ENCODE measurements around the gene TNFRSF25.
"Not testable (repeated sequence)": the region's sequence is repeated elsewhere in the genome, so short reads cannot be mapped to it uniquely, and the experiment has no call there.

Gene TNFRSF25

DNA sequence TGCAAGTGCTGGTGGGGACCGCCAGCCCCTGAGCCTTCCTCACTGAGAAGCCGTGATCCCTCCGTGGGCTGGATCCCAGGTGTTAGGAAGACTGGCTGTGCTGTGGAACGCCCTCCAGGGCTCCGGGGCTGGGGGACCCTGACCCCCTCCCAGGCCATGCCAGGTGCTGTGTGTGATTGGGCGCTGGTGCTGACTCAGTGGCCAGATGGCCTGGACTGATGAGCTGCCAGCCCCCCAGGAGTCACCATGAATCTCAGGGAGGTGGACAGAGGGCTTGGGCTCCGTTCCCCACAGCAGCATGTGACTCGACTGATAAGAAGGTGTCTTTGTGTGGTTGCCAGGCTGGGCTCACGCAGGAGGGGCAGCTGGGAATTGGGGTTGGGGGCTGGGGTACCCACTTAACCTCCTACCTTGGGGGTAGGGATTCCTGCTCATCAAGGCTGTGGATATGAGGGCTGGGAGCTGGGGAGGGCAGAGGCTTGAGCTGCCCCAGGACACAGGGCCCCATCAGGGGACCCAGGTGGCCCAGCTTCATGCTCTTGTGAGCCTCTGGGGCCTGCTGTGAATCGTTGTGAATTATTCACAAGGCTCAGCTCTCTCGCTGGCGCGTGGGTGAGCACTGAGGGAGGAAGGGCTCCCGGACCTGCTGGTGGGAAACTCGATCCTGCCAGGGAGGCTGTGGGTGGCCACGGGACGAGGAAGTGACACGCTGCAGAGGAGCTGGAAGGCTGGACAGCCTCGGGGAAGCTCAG, 36.1 kb downstream of the TNFRSF25 start:
- not testable (repeated sequence) for DNase-seq

GRCh38 chr1:6428453-6428852, 37.5 kb downstream of the TNFRSF25 start:
- not testable (repeated sequence) for DNase-seq

DNA sequence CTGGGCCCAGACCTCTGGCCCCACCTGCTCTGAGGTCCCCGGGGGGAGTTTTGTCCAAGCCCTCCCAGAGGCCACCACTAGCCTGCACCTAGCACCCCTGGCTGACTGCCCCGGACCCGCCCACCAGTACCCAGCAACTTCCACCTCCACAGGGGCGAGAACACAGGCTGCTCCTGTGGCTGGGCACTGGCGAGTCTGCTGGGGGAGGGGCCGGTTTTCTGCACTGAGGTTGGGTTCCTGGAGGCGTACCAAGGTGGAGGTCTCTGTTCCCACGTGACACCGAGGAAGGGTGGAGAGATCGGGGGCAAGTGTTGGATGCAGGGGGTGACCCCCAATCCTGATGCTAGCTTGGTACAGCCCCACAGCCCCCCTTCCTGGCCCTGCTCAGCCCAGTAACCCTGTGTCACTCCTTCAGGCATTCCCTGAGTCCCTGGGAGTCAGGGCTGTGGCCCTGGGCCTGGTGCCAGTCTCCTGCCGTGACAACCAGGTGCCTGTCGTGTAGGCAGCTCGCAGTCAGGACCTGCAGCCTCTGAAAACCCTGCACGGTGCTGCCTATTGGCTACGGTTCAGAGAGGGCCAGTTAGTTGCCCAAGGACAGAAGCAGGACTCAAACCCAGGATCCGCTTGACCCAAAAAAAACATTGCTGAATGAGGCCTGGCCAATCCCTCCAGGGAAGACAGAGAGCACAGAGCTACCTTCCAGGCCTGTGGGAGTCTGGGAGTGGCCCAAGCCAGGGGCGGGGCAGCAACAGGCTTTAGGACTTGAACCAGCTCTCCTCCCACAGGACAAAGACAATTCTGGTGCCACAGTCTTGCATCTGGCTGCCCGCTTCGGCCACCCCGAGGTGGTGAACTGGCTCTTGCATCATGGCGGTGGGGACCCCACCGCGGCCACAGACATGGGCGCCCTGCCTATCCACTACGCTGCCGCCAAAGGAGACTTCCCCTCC, 38.3 kb downstream of the TNFRSF25 start:
- DNase-seq: no peak

- DNase-seq: no peak
Observed at GRCh38 chr1:6426972-6427350, 39.0 kb downstream of the TNFRSF25 start.

DNA sequence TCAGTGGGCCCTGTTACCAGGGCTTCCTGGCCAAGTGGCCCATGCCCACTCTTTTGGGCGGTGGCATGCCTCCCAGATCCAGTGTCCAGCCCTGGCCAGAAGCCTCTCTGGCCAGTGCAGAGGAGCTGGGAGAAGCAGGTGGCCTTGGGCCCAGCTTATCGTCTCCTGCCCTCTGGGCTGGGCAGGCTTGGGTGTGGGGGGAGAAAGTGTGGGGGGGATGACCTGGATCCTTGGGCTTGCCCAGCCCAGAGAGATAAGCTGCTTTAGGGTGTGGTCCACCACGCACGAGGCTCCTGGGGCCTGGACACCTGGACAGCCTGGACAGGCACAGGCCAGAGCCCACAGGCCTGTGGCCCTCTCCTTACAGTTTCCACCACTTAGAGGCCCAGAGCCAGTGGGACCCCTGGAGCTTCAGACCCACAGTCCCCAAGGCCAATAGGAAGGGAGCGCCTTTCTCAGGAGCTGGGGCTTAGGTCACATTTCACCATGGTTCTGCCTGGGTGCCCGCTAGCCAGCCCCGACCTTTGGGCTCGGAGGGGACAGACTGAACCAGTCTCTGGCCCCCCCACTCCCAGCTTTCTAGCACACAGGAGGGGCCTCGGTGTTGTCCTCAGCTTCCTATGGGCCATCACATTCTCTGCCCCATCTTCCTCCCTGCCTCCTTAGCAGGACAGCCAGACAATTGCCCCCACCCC, 39.5 kb downstream of the TNFRSF25 start:
- DNase-seq: no peak

- no peak for DNase-seq
Observed at GRCh38 chr1:6425658-6426057, 40.3 kb downstream of the TNFRSF25 start.

DNA sequence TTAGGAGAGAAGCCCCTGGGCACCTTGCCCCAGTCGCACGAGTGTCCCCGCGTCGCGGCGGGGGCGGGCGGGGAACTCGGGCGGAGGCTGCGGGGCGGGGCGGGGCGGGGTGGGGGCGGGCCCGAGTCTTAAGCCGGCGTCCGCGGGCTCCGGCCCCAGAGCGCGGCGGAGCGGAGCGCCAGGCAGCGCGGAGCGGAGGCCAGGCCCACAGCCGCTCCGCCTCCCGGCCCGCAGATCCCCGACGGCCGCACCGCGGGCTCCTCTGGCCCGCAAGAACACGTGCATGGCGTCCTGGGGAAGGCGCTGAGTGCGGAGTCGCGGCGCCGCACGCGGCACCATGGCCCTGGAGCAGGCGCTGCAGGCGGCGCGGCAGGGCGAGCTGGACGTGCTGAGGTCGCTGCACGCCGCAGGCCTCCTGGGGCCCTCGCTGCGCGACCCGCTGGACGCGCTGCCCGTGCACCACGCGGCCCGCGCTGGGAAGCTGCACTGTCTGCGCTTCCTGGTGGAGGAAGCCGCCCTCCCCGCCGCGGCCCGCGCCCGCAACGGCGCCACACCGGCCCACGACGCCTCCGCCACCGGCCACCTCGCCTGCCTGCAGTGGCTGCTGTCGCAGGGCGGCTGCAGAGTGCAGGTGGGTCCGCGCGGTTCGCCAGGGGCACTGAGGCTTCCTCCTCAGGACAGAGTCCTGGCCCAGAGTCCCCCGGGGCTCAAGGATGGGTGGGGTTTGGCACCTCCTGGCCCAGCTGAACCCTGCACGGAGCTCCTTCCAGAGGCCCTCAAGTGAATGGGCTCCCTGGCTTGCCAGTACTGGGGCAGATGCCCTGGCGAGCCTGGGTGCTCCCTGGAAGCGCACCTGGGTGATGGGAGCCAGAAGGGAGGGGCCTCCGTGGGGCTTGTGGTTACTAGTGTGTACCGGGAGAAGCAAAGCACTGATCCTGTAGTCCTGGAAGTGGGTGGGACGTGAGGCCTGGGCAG, 41.1 kb downstream of the TNFRSF25 start, which contains the start of gene ESPN:
Gene ESPN (plus strand): TSS at position 158 of the 975 bp plus-strand sequence. CDS start 180 bp downstream, at position 338.
- no peak for DNase-seq

- DNase-seq: no peak
Observed at GRCh38 chr1:6424000-6424565, 41.9 kb downstream of the TNFRSF25 start.

DNA sequence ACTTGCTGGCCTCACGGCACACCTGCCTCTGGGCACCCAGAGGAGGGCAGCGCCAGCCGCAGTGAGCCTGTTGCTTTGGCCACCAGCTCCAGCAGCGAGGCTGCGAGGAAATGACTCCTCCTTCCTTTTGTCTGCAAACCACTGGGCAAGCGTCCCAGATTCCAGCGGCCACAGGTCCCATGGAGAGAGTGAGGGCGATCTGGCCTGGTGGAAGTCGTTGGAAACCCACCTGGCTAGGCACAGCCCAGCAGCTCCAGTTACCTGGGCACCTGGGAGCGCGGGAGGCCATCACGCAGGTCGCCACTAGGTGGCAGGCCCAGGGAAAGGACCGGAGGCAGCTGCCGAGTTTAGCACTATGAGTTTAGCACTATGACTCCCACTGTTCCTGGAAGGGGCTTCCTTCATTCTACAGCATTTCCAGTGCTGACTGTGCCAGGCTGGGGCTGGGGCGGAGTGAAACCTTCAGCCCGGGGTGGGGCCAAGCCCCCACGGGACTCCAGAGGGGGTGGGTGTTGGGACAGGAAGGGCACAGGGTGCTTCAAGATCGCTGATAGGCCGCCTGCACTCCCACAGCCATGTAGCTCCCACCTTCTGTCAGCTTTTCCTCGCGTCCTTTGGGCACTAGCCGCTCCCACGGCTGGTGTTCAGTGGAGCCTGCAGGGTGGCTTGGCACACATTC, 42.5 kb downstream of the TNFRSF25 start:
- peak; percentile 78 to 80 for DNase-seq

GRCh38 chr1:6421266-6421665, 44.7 kb downstream of the TNFRSF25 start:
- no peak for DNase-seq

- peak in 1 of 2 donors; percentile 22 for DNase-seq
Observed at GRCh38 chr1:6420454-6421042, 45.4 kb downstream of the TNFRSF25 start.

DNA sequence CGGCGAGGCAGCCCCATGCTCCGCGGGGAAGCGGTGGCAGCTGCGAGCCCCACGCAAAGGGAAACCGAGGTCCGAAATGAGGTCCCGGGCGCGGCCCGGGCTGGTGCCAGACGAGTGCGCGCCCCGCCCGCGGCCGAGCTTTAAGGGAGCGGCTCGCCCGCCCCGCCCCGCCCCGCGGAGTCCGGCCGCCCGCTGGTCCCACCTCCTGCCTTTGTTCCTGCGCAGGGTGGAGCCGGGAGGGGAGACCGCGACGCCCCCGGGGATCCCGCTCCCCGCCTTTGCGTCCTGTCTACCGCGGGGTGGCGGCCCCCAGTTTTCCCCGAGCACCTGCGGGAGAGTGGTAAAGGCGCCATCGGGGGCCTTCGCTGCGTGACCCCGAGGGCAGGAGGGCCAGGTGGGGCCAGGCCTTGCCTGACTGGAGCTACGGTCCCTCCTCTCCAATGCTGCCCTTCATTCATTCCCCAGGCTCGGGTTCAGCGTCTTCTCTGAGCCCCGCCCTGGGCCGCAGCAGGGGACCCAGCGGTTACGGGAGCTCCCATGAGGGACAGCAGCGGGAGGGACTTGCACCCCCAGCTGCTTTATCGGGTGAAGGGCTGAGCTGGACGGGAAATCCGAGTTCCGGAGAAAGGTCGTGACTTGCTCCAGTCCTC, 46.0 kb downstream of the TNFRSF25 start, which contains the start of gene HES2:
Gene HES2 (minus strand): TSS at position 116 of the 650 bp plus-strand sequence. CDS start 99 bp downstream, at position 17.
- peak in 1 of 2 donors; percentile 32 for DNase-seq

- DNase-seq: peak in 1 of 2 donors; percentile 28
Observed at GRCh38 chr1:6419397-6419803, 46.6 kb downstream of the TNFRSF25 start.

GRCh38 chr1:6418668-6419396, 47.1 kb downstream of the TNFRSF25 start:
- DNase-seq: no peak

- no peak for DNase-seq
Observed at GRCh38 chr1:6417961-6418667, 47.9 kb downstream of the TNFRSF25 start.

DNA sequence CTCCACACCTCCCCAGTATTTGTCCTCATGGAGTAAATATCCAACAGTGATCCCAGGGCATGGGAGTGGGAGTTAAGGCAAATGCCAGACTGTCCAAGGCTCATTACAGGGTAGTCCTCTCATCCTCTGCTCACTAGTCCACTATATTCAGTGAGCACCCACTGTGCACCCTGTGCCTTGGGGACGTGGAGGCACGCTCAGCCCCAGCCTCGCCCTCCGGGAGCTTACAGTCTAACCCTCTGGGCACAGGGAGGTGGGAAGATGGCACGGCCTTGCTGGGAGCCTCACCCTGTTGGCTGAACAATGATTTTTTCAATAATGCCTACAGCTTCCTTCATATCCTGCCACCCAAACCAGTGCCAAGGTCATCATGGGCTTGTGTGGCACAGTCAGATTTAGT, 49.1 kb downstream of the TNFRSF25 start:
- no peak for DNase-seq

- DNase-seq: no peak
Observed at GRCh38 chr1:6416295-6416656, 49.7 kb downstream of the TNFRSF25 start.

- DNase-seq: no peak
Observed at GRCh38 chr1:6414881-6415626, 50.9 kb downstream of the TNFRSF25 start.
